Renal pelvis (tissue), 4 donors: ENCODE data around the gene TGFBR2. TPM values are rescaled to one million over a fixed set of nuclear protein-coding genes. Genes with fewer than 3 reads are reported as not detected.
"Not testable (repeated sequence)": the region's sequence is repeated elsewhere in the genome, so short reads cannot be mapped to it uniquely, and the experiment has no call there.

ENCODE experiments used
- DNase-seq: peaks from one replicate; pipeline ENCODE4 v3.0.0-alpha.2; 2013
- polyA plus RNA-seq, 3 donors: library from polyadenylated mRNA; unstranded; fragments of 120-200 nt; gene quantifications; one replicate each; pipeline ENCODE4 v1.2.1, GENCODE V29; 2013; ENCODE audit not compliant: insufficient read length in 3 of 3

TGFBR2 gene
- polyA plus RNA-seq, 3 donors, result 89.0 to 102 (median 89.7) TPM

GRCh38 chr3:30615615-30616346 is 9.4 kb downstream of the TGFBR2 start:
- no peak for DNase-seq

- no peak for DNase-seq
Measured at GRCh38 chr3:30616347-30617027, 10.1 kb downstream of the TGFBR2 start.

- DNase-seq, result no peak
Measured at GRCh38 chr3:30617069-30617468, 10.7 kb downstream of the TGFBR2 start.

GRCh38 chr3:30617653-30618052 is 11.3 kb downstream of the TGFBR2 start:
- no peak for DNase-seq

- DNase-seq, result no peak
Measured at GRCh38 chr3:30618526-30618925, 12.1 kb downstream of the TGFBR2 start.

GRCh38 chr3:30619318-30619717 is 12.9 kb downstream of the TGFBR2 start:
- DNase-seq, result no peak

- no peak for DNase-seq
Measured at GRCh38 chr3:30620402-30621360, 14.3 kb downstream of the TGFBR2 start.

- no peak for DNase-seq
Measured at GRCh38 chr3:30621576-30621975, 15.2 kb downstream of the TGFBR2 start.

GRCh38 chr3:30622047-30622545 is 15.7 kb downstream of the TGFBR2 start:
- DNase-seq, result no peak

GRCh38 chr3:30622790-30623189 is 16.4 kb downstream of the TGFBR2 start:
- no peak for DNase-seq

GRCh38 chr3:30623351-30623750 is 16.9 kb downstream of the TGFBR2 start:
- no peak for DNase-seq

- DNase-seq, result not testable (repeated sequence)
Measured at GRCh38 chr3:30624480-30624879, 18.1 kb downstream of the TGFBR2 start.

GRCh38 chr3:30625541-30626438 is 19.4 kb downstream of the TGFBR2 start:
- no peak for DNase-seq

GRCh38 chr3:30626443-30627180 is 20.2 kb downstream of the TGFBR2 start:
- no peak for DNase-seq

- DNase-seq, result no peak
Measured at GRCh38 chr3:30628205-30628900, 22.0 kb downstream of the TGFBR2 start.

GRCh38 chr3:30628901-30629590 is 22.6 kb downstream of the TGFBR2 start:
- DNase-seq, result no peak

GRCh38 chr3:30629746-30630145 is 23.3 kb downstream of the TGFBR2 start:
- DNase-seq, result no peak

GRCh38 chr3:30630238-30631030 is 24.0 kb downstream of the TGFBR2 start:
- DNase-seq, result no peak
